Epidermal melanocyte (primary cell): ENCODE data around the gene PFKFB3.
"Not testable (repeated sequence)": the region's sequence is repeated elsewhere in the genome, so short reads cannot be mapped to it uniquely, and the experiment has no call there.

Experiments used
- DNase-seq: peaks from one replicate; pipeline ENCODE4 v3.0.0; 2011; ENCODE audit warnings: low spot score; ENCODE audit not compliant: insufficient read length

Gene PFKFB3

DNA sequence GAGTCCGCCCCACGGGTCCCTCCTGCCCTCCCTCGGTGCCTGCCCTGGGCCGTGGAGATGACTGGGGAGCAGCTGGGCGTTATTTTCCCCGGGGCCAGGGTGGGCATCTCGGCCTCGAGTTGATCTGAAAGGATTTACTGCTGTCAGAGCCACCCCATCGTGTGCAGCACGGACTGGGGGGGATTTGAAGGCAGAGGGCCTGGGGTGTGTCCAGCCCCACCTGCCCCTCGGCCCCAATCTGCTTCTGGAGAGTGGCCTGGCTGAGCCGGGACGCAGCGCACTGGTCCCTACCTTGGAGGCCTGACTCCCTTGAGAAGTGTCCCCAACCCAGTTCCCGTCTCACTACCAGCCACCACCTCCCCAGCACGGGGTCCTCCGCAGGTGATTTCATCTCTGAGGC is 24.2 kb upstream of the PFKFB3 start:
- DNase-seq, result no peak

DNA sequence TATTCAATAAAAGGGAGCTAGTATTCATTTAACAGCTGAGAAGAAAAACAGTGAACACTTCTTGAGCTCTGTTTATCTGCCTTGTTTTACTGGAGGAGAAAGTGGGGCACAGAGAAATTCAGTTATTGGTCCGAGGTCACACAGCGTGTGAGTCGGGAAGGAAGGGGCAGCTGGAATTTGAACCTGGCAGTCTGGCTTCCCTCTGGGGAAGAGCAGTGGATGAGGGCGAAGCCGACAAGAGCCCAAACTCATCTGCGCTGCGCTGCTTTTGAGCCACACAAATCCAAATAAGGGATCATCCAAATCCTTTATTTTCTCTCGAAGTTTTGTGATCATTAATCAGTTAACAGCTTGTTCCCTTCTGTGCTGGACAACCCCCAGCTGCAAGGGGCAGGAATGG is 23.7 kb upstream of the PFKFB3 start:
- DNase-seq, result no peak

DNA sequence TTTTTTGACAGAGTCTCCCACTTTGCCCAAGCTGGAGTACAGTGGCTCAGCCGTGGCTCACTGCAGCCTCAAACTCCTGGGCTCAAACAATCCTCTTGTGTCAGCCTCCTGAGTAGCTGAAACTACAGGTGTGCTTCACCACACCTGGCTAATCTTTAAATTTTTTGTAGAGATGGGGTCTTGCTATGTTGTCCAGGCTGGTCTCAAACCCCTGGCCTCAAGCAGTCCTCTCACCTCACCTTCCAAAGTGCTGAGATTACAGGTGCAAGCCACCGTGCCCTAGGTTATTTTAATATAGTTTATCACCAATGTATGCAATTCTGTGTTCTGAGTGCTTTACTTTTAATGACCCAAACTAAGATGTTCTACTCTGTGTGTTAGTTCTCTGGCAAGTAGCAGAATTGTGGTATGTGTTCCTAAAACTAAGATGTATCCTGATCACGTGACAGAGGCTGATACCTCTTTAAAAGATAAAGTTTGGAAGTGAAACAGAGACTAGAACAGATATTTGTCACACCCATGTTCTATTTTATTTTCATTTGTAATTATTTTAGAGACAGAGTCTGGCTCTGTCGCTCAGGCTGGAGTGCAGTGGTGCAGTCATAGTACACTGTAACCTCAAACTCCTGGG is 22.1 kb upstream of the PFKFB3 start:
- no peak for DNase-seq

DNA sequence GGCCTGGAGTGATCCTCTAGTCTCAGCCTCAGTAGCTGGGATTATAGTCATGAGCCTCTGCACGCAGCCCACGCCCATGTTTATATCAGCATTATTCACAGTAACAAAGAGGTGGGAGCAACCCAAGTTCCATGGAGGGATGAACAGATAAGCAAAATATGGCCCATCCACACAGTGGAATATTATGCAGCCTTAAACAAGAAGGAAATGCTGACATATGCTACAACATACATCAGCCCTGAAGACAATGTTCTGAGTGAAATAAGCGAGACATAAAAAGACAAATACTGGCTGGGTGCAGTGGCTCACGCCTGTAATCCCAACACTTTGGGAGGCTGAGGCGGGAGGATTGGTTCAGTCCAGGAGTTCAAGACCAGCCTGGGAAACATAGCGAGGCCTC is 21.5 kb upstream of the PFKFB3 start:
- DNase-seq, result no peak

DNA sequence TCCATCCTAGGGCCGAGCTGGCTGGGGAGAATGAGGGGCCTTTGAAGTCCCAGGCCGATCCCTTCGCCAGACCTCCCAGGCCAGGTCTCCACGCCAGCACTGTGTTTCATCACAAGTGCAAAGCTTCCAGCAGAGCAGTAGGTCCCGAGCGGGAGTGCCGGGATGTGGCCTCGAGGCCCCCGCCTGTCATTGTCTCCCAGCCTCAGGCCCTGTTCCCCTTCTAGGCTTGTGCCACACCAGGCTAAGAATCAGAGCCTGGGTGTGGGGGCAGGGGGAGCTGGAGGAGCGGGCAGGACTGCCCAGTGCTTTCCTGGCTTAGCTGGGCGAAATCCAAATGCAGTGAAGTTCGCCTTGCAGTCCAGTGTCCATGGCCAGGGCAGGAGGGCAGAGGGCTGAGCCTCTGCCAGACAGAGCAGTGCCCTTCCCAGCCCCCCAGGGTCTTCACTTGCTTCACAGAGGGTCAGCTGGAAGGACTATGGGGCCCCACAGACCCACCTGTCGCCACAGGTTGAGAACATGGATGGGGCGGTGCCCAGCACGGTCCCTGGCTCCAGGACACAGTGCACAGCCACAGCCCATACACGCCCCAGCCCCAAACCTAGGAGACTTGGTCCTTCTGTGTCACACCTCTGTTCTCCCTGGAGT is 20.2 kb upstream of the PFKFB3 start:
- DNase-seq, result no peak

DNA sequence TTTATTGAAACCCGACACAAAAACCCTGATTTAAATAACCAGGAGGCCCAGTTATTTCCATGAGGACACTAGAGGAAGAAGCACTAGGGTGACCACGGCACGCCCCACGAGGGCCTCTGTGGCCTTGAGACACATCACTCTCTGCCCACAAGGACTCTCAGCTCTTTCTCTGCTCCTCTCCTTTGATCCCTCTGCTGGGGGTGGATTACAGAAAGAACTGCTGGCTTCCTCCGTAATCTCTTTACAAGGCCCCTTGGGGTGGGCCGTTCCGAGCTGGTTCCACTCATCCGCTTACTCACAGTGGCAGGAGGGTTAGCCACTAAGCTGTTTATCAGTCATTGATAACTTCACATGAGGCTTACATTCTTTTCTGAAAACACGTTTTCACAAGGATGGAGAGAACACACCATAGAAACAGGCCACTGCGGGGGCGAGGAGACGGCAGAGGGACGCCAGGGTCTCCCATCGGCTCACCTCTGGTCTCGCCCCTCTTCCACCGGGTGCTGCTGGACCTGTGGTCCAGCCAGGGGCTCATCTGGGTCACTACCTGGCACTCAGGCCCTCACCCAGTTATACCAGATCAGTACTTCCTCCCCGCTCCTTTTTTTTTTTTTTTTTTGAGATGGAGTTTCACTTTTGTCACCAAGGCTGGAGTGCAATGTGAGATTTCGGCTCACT is 17.6 kb upstream of the PFKFB3 start:
- no peak for DNase-seq

DNA sequence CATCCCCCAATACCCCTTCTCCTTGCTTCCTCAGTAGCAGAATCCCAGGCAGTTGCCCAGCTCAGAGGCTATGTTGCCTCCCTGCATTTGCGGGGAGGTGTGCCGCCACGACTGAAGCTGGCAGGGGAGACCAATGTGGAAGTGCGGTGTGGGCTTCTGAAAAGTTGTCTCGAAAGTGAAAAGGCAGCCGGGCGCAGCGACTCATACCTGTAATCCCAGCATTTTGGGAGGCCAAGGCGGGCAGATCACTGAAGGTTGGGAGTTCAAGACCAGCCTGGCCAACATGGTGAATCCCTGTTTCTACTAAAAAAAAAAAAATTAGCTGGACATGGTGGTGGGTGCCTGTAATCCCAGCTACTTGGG is 15.9 kb upstream of the PFKFB3 start:
- no peak for DNase-seq

DNA sequence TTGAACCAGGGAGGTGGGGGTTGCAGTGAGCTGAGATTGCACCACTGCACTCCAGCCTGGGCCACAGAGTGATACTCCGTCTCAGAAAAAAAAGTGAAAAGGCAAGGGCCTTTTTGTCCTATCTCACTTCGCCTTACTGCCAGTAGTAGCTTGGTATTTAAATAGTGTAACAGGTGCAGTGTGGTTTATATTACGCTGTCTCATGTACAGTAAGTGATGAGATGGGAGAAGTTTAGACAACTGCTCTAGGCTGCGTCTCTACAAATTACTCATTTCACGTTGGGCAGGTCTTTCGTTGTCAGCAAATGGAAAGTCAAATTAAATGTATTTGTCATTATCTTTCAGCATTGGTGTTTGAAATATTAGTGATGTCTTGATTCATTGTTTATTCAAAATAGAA is 15.5 kb upstream of the PFKFB3 start:
- no peak for DNase-seq

DNA sequence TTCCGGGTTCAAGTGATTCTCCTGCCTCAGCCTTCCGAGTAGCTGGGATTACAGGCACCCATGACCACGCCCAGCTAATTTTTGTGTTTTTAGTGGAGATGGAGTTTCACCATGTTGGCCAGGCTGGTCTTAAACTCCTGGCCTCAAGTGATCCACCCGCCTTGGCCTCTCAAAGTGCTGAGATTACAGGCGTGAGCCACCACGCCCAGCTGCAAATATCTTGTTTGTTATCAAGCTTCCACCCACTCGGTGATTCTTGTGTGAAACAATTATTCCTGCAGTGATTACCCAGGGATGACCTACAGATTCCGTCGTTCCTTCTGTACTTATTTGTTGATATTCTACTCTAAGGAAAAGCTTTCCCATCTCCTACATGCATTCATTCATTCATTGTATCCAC is 12.7 kb upstream of the PFKFB3 start:
- DNase-seq, result not testable (repeated sequence)

DNA sequence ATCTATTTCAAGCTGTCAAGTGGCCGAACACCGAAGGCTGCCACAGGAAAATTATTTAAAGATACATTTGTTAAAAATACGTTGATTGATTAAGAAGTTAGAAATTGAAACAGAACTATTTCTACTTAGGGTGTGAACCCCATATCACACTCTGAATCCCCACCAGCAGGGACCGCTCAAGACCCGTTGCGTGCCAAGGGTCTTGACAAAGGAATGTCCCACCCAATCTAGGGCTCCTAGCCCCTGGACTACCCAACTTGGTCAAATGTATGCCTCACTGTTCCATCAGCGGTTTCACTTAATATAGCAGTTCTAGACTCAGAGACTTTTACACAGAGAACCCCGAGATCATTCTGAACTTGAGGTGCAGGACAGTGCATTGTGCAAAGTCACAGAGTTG is 11.6 kb upstream of the PFKFB3 start:
- DNase-seq, result no peak

DNA sequence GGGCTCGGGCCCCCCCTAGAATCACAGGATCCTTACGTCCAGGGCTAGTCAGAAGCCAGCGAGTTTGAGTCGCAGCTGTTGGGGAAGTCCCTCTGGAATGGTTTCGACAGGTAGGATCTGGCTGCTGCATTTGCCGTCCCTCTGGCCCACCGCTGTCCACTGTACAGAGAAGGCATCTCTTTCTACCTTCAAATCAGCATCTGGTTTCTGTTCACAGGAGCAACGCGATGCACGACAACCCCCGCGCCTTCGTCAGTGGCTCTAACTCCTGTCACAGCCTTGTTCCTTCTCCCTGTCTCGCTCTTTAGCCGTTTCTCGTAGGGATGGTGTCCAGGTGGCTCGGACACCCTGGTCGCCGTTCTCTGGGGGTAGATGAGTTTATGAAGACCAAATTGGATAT is 11.2 kb upstream of the PFKFB3 start:
- no peak for DNase-seq

DNA sequence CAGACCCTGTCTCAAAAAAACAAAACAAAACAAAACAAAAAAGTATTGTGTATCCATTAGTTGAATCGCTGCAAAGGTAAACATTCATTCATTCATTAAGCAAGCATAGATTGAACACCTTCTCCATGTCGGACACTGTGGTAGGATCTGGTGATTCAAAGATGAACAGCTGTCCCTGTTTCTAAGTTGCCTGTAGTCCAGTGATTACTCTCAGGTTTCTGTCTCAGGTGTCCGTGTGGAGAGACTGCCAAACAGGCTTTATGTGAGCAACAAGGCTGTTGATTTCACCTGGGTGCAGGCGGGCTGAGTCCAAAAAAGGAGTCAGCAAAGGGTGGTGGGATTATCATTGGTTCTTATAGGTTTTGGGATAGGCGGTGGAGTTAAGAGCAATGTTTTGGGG is 9.4 kb upstream of the PFKFB3 start:
- not testable (repeated sequence) for DNase-seq

DNA sequence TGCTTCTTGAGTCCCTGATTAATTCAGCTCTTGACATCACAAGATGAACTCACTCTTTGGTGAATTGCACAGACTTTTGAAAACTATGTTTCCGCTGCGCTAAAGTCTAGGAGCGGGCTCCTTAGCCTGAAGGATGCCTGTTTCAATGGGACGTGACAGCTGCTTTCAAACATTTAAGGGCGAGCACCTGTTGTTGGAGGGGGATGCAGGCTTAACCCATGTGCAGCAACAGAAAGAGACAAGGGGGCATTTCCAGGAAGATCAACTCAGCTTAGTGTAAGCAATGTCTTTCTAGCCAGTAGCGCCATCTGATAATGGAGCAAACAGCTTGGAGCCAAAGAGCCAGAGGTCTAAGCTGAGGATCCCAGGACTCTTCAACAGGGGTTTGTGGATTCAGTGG is 8.4 kb upstream of the PFKFB3 start:
- no peak for DNase-seq

DNA sequence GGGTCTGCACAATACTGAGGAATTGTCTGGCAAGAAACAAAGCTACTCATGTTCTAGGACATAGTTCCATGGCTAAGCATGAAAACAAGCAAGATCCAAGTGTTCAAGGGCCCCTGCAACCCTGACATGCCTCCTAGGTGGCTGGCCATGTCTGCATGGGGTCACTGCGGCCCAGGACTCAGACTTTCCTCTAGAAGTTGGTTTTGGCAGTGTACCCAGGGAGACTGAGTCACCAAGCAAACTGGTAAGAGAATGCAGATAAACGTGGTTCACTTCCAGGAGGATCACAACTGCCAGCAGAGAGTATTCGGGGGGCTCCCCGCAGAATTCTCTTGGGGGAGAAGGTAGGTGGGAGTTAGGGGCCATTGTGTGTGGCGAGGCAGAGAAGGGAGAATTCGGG is 7.4 kb upstream of the PFKFB3 start:
- no peak for DNase-seq

DNA sequence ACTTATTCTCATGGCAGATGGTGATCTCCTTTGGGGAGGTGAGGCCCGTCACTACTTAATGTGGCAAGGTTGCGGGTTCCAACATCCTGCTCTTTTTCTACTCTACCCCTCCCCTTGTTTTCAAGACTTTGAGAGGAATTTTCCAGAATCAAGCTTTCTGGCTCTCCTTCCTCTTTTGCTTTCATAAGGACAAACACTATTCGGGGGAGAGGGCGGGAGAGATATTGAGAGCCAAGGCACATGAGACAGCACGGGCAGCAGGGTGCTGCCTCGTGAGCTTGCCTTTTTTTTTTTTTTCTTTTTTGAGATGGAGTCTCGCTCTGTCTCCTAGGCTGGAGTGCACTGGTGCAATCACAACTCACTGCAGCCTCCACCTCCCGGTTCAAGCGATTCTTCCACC is 6.9 kb upstream of the PFKFB3 start:
- no peak for DNase-seq

DNA sequence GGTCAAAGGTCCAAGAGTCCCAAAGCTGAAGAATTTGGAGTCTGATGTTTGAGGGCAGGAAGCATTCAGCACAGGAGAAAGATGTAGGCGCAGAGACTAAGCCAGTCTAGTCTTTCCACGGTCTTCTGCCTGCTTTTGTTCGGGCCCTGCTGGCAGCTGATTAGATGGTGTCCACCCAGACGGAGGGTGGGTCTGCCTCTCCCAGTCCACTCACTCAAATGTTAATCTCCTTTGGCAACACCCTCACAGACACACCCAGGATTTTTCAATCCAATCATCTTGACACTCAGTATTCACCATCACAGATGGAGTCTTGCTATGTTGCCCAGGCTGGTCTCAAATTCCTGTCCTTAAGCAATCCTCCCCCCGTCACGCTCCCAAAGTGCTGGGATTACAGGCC is 6.2 kb upstream of the PFKFB3 start:
- not testable (repeated sequence) for DNase-seq

DNA sequence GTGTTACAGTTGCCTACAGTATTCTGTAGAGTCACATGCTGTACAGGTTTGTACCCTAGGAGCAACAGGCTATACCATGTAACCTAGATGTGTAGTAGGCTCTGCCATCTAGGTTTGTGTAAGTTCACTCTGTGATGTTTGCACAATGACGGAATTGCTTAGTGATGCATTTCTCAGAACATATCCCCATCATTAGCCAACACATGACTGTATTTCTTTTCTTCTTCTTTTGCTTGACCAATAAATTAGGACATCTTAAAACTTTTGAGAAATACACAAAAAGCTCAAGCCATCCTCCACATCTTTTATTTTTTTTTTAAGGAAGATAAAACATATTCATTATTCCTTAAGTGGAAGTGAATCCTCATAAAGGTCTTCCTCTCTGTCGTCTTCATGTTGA is 5.4 kb upstream of the PFKFB3 start:
- DNase-seq, result no peak

DNA sequence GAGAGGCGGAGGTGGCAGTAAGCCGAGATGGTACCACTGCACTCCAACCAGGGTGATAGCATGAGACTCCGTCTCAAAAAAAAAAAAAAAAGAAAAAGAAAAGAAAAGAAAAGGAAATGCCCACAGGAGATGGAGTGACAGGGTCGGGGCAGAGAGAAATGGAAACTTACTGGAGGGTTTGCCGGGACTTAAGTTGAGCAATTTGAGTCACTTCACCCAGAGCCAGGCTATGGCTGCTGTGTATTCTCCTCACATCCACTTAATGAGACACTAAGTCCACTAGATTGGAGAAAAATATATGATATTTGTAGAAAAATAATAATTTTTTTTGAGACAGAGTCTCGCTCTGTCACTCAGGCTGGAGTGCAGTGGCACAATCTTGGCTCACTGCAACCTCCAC is 4.6 kb upstream of the PFKFB3 start:
- no peak for DNase-seq

DNA sequence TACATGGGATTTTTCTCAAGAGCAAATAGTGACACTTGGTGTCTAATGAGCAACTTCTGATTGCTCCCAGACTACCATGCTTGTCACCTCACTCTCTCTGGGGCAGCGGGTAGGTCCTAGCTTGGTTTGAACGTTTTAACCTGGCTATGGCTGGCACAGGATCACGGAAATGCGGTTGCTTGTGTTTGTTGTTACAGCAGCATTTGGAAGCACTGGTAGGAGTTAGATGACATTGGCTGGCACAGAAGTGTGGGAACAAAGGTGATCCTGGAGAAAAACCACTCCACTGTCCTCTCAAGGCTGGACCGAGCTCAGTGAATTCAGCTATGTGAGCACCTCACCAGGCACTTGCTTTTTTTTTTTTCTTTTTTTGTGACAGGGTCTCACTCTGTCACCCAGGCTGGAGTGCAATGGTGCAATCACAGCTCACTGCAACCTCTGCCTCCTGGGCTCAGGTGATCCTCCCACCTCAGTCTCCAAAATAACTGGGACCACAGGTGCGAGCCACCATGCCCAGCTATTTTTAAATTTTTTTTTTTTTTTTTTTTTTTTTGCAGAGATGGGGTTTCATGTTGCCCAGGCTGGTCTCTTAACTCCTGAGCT is 3.5 kb upstream of the PFKFB3 start:
- DNase-seq, result no peak

DNA sequence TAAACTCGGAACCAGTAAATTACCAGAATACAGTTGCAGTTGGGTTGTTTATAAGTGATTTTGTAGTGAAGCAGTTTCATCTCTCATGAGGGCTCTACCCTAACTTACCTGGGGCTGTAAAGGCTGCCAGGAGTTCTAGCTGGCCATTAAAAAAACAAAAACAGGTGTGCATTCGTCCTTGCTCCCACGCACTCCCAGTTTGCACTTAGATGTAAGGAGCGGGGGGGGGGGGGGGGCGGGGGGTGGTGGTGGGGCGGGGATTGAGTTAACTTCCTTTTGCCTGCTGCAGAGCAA is 2.3 kb upstream of the PFKFB3 start:
- no peak for DNase-seq

DNA sequence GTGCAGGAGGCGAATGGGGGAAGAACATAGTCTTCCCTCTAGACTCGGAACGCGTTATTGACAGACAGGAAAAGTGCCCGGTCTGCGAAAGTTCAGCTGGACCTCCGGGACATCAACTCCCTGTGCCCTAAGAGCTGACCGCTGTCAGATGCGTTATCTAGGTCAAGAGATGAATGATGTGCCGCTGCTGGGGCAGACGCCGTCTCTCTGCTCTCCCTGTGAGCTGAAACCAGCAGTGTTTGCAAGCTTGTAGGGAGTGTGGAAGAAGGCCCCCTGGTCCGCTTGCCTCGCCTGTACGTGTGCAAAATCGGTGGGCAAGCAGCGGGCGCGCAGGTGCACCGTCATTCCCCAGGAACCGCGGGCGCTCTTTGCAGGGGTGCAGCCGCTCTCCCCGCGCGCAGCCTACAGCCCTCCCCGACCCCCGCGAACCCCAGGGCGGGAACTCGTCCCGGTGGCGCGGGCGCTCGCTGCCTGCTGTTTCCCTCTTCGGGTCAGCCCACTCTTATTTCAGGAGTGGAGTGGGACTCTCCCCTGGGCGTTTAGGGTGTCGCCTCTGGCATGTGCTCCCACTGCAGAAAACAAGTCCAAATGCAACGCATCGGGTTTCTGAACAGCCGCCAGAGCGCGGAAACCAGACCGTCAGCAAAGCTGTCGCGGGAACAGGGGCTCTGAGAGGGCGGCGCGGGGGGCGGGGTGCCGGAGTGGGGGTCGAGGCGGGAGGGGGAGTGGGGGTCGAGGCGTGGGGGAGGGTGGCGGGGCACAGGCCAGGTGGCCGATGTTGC is 1.8 kb upstream of the PFKFB3 start:
- no peak for DNase-seq

DNA sequence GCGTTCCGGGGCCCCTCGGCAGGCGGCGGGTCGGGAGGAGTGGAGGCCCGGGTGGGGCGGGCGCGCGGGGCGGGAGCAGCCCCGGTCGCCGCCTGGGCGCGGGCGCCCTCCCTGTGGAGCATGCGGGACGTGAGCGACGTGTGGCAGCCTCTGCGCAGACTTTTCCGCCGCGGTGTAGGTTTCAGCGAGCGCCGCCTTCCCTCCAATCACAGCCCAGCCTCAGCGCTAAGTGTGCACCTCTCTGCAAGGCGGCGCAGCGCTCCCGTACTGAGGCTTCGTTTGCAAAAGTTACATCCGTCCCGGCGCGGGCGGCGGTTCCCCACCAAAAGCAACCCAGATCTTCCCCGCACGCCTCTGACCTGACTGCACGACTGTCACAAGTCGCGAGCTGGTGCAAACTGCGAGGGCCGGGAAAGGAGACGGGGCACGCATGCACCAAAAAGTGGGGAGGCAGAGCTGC is 1.2 kb upstream of the PFKFB3 start:
- DNase-seq, result no peak
